Measurements from ENCODE around the gene AKAP6.

AKAP6 gene

GRCh38 chr14:32865827-32866376, 536.8 kb downstream of the AKAP6 start:
- no peak for DNase-seq

- DNase-seq, result no peak
Observed at GRCh38 chr14:32883188-32883587, 554.1 kb downstream of the AKAP6 start.
